ENCODE data around the gene ASIC1. TPM values are rescaled to one million over a fixed set of nuclear protein-coding genes. Genes with fewer than 3 reads are reported as not detected.

Gene ASIC1
- total and polyA plus RNA-seq, 2 of the 13 experiments (the other 11 are each of a cell fraction or from before 2014, with no cell fraction given) = 0.44 to 1.5 TPM

GRCh38 chr12:50110127-50110761 lies 52.8 kb downstream of the ASIC1 start (continued):
- TF ChIP-seq SOX6 (IDR thresholded peaks at IDR 0.05) = no peak
- TF ChIP-seq SOX6 (CRISPR knock-in tag; IDR thresholded peaks at IDR 0.05) = peak; percentile 77
- no peak for TF ChIP-seq ZNF672 (CRISPR knock-in tag; IDR thresholded peaks at IDR 0.05)
- peak; percentile 78; the same call in 1 of the 2 replicates for TF ChIP-seq KDM5B (CRISPR knock-in tag; IDR thresholded peaks at IDR 0.05; ENCODE audit: borderline replicate concordance)
- peak; percentile 55; the same call in 1 of the 2 replicates for TF ChIP-seq ZNF431 (CRISPR knock-in tag; IDR thresholded peaks at IDR 0.05; ENCODE audit: borderline replicate concordance, low read depth)
- no peak for TF ChIP-seq CREB1 (IDR thresholded peaks at IDR 0.05)
- TF ChIP-seq CREB1 (CRISPR knock-in tag; IDR thresholded peaks at IDR 0.05) = peak; percentile 48; the same call in 1 of the 2 replicates
- peak; percentile 76; the same call in 1 of the 2 replicates for TF ChIP-seq NR0B2 (CRISPR knock-in tag; IDR thresholded peaks at IDR 0.05)
- no peak for TF ChIP-seq ZNF230 (CRISPR knock-in tag; IDR thresholded peaks at IDR 0.05)
- no peak for TF ChIP-seq ZNF24 (IDR thresholded peaks at IDR 0.05)
- 0 out of 2 replicates have a peak, but pooled peaks have one; percentile 40 for TF ChIP-seq ZNF547 (CRISPR knock-in tag; IDR thresholded peaks at IDR 0.05)
- TF ChIP-seq TMF1 (CRISPR knock-in tag; IDR thresholded peaks at IDR 0.05; ENCODE audit: low read depth) = no peak
- no peak for TF ChIP-seq NFYC (CRISPR knock-in tag; IDR thresholded peaks at IDR 0.05)
- TF ChIP-seq PRDM10 (CRISPR knock-in tag; IDR thresholded peaks at IDR 0.05; ENCODE audit: low read depth) = no peak
- peak; percentile 70; the same call in 1 of the 2 replicates for TF ChIP-seq KDM6A (CRISPR knock-in tag; IDR thresholded peaks at IDR 0.05; ENCODE audit: low read depth)
- no peak for TF ChIP-seq ZNF572 (CRISPR knock-in tag; IDR thresholded peaks at IDR 0.05)
- no peak for TF ChIP-seq HHEX (CRISPR knock-in tag; IDR thresholded peaks at IDR 0.05)
- TF ChIP-seq FOXC1 (CRISPR knock-in tag; IDR thresholded peaks at IDR 0.05; ENCODE audit: borderline replicate concordance) = 0 out of 2 replicates have a peak, but pooled peaks have one; percentile 28
- no peak for TF ChIP-seq IRX3 (CRISPR knock-in tag; IDR thresholded peaks at IDR 0.05; ENCODE audit: borderline replicate concordance, low read depth)
- TF ChIP-seq DMAP1 (CRISPR knock-in tag; IDR thresholded peaks at IDR 0.05) = no peak
- peak; percentile 14 for TF ChIP-seq YY1 (IDR thresholded peaks at IDR 0.05; ENCODE audit: insufficient read depth, insufficient replicate concordance, low read depth, low read length)
- TF ChIP-seq SIN3A (IDR thresholded peaks at IDR 0.05; ENCODE audit: borderline replicate concordance, low read depth, low read length) = 0 out of 2 replicates have a peak, but pooled peaks have one; percentile 44
- peak; percentile 87 for TF ChIP-seq PHF21A (CRISPR knock-in tag; IDR thresholded peaks at IDR 0.05)
- TF ChIP-seq SP5 (CRISPR knock-in tag; IDR thresholded peaks at IDR 0.05; ENCODE audit: borderline replicate concordance, low read depth) = peak; percentile 41; the same call in 1 of the 2 replicates
- TF ChIP-seq ZNF350 (CRISPR knock-in tag; IDR thresholded peaks at IDR 0.05; ENCODE audit: borderline replicate concordance, low read depth) = peak; percentile 51; the same call in 1 of the 2 replicates
- peak; percentile 77; the same call in 1 of the 2 replicates for TF ChIP-seq ZNF235 (CRISPR knock-in tag; IDR thresholded peaks at IDR 0.05; ENCODE audit: borderline replicate concordance)
- peak; percentile 32 for TF ChIP-seq THAP11 (CRISPR knock-in tag; IDR thresholded peaks at IDR 0.05)
- TF ChIP-seq ZNF333 (CRISPR knock-in tag; IDR thresholded peaks at IDR 0.05; ENCODE audit: borderline replicate concordance) = peak; percentile 81; the same call in 1 of the 2 replicates

Data from HepG2 (cell line).